Hippocampal formation (tissue), 2 donors: ENCODE measurements around the gene WDR47.
A peak's percentile ranks its signal among the peaks of the same experiment; 100 is the strongest.
"Not testable (repeated sequence)": the region's sequence is repeated elsewhere in the genome, so short reads cannot be mapped to it uniquely, and the experiment has no call there.

Experiments
- DNase-seq, 2 donors: peaks; one replicate each; lab custom pipeline; 2025; lab: John Stamatoyannopoulos, UW

WDR47 gene

DNA sequence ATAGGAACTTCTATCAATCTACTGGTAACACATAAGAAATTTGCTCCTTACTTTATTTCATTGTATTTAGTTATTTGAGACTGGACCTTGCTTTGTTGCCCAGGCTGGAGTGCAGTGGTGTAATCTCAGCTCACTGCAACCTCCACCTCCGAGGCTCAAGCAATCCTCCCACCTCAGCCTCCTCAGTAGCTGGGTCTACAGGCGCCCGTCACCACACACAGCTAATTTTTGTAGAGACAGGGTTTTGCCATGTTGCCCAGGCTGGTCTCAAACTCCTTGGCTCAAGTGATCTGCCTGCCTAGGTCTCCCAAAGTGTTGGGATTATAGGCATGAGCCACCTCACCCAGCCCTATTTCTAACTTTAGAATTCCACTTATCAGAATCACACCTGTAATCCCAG, 10.2 kb upstream of the WDR47 start:
- not testable (repeated sequence) for DNase-seq

DNA sequence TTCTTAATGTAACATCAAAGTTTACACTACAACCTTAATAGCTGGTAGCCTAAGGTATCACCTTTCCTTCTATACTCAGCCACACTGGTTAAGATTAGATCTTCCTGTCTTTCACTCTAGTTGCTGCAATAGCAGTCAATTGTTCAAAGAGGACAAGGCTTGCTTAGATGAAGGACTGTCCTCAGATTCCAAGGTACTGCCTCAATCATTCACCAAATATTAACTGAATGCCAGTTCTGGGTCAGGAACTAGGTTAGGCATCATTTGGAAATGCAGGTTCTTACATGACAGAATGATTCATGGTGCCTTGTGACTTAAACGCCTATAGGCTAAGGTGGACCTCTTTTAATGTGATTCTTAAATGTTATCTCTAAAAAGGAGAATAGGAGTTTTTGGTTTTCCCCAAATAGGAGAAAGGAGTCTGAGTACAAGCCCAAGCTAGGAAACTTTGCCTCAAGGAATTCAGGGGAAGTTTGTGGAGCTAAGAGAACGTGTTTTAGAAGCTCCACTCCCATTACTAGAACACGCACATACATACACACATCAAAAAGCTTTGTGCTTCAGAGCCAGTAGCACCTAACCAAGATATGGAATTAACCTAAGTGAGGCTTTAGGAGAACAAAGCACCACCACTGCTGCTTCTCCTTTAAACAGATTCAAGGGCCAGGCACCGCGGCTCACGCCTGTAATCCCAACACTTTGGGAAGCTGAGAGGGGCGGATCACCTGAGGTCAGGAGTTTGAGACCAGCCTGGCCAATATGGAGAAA, 8.5 kb upstream of the WDR47 start:
- DNase-seq, result no peak

DNA sequence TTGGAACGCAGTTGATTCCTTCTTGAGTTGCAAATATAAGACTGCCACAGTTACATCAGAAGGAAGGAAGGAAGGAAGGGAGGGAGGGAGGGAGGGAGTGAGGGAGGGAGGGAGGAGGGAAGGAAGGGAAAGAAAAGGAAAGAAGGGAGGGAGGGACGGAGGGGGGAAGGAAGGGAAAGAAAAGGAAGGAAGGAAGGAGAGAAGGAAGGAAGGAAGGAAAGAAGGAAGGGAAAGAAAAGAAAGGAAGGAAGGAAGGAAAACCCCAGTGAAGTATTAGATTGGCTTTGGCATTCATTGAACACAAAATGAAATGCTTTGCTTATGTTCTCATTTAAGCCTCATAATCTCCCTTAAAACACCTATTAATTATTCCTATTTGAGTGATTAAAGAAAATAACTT, 6.4 kb upstream of the WDR47 start:
- no peak for DNase-seq

DNA sequence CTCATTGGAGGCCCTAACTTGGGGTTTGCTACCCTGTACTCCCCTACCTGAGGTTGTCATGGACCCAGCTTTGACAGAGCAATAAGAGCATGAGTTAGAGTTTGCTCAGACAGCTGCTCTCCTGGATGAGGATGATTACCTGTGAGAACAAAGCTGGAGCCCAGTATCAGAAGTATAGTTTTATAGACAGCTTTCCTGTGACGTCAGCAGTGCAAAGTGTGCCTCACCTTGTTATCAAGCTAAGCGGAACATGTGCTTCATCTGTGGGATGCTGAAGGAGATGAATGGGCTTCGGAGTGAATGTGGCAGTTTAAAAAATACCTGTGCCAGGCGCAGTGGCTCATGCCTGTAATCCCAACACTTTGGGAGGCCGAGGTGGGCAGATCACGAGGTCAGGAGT, 5.4 kb upstream of the WDR47 start:
- no peak for DNase-seq

DNA sequence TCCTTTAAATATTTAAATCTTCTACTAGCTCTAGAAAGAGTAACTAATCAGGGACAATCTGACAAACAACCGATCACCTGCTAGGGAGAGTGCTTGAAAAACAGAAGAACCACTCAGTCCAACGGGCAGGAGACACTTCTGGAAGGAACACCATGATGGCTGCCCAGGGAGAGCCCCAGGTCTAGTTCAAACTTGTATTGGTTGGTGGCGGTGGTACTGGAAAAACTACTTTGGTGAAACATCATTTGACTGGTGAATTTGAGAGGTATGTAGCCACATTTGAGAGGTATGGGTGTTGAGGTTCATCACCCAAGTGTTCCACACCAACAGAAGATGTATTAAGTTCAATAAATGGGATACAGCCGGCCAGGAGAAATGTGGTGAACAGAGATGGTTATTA, 4.8 kb upstream of the WDR47 start:
- no peak for DNase-seq

DNA sequence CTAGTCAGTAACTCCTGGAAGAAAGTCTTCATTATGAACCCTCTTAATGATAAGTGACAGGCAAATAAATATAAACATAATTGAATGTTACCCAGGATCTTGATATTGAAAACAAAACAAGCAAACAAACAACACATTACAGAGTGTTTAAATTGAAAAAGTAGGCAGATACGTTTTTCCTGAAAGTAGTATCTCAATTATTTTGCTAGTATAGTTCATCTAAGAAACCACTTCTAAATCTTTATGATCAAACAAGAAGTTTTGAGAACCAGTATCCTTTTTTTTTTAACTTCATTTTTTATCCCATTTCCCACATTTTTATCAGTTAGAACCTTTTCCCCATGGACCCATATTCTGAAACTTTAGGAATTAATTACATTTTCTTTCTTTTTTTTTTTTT, 3.7 kb upstream of the WDR47 start:
- DNase-seq, result no peak

DNA sequence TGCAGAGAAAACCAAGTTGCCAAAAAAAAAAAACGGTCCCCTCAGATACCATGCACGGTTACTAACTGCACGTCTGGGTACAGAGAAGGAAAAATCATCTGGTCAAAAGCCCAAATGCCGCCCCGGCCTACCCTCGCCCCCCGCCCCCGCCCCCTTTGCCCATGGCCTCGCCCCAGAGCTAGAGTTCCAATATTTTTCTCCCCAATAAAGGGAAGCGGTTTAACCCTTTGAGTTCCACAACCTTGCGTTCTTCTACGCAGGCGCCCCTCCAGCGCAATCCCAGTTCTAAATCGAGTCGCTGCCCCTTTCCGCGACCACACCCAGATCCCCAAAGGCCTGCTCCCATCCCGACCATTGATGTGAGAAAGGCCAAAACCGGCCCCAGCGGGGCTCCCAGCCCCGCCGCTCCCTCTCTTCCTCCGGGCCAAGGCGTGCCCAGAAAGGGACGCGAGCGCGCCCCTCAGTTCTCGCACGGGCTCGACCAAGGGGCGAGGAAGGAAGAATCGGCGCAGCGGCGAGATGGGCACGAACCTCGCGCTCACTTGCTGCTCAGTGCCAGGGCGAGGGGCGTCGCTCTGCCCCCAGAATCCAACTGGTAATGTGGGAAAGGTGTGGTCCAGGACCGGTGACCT, 797 bp downstream of the WDR47 start:
- peak in 1 of 2 donors; percentile 37 for DNase-seq

DNA sequence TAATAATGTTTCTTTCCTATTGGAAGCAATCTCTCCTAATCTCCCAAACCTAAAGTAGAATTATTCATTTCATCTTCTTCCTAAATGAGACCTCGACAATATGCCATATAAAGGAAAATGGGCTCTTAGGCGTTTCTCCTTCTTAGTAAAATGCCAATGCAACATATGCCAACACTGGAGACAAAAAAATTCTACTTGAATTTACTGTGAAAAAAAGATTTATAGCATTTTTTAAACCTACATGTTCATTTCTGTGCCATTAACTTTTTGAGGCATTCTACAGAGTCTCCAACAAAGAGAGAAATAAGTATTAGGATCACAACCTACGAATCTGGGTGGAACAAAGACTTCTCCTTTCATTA, 1.3 kb downstream of the WDR47 start:
- peak in 1 of 2 donors; percentile 29 for DNase-seq

DNA sequence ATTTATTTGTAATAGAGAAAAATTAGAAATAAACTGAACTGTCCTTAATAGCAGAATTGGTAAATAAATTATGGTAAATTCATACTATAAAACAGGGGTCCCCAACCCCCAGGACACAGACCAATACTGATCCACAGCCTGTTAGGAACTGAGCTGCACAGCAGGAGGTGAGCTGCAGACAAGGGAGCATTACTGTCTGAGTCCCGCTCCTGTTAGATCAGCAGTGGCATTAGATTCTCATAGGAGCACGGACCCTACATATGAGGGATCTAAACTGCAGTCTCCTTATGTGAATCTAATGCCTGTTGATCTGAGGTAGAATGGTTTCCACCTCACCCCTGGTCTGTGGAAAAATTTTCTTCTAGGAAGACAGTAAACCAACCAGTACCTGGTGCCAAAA, 7.5 kb downstream of the WDR47 start:
- DNase-seq, result no peak

DNA sequence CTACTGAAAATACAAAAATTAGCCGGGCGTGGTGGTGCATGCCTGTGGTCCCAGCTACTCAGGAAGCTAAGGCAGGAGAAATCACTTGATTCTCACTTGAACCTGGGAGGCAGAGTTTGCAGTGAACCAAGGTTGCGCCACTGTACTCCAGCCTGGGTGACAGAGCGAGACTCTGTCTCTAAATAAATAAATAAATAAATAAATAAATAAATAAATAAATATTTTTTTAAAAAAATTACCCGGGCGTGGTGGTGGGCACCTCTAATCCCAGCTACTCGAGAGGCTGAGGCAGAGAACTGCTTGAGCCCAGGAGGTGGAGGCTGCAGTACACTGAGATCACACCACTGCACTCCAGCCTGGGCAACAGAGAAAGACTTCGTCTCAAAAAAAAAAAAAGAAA, 12.4 kb downstream of the WDR47 start:
- DNase-seq, result not testable (repeated sequence)

DNA sequence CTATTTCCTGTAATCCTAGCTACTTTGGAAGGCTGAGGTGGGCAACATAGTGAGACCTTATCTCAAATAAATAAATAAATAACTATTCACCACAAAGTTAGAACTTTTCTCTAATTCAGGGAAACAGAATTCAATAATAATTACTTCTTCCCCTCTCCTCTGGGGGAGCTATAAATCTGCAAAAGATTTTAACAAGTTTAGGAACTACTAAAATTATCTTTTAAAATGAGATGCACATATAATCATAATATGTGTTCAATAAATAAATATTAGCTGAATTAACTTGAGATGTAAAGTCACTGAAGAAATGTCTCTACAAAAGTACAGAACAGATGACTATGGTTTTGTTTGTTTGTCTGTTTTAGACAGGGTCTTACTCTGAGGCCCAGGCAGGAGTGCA, 14.1 kb downstream of the WDR47 start:
- no peak for DNase-seq

DNA sequence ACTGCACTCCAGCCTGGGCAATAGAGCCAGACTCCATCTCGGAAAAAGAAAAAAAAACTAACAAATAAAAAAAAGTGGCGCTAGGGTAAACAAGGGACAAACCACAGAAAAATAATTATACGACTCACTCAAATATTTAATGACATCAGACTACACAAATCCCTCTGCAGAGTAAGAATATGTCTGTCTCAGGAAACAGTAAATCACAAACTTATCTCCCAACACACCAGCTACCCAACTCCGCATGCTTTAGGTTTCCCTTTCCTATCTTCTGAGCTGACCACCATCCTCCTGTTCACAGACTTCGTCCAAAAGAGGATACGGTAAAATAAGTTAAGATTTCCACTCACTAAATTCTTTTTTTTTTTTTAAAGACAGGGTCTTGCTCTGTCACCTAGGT, 16.2 kb downstream of the WDR47 start:
- DNase-seq, result no peak

DNA sequence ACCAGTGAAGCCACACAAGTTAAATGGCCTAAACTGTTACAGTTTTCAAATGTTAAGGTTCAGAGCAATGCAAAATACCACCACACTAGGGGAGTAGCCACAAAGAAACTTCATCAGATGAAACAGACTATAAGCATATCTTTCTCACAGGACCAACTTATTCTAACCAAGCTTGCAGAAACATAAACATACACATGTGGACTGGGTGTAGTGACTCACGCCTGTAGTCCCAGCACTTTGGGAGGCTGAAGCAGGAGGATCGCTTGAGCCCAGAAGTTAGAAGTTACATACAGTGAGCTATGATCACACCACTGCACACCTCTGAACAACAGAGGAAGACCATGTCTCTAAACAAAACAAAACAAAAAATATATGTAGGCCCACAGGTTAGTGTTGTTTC, 17.3 kb downstream of the WDR47 start:
- no peak for DNase-seq

DNA sequence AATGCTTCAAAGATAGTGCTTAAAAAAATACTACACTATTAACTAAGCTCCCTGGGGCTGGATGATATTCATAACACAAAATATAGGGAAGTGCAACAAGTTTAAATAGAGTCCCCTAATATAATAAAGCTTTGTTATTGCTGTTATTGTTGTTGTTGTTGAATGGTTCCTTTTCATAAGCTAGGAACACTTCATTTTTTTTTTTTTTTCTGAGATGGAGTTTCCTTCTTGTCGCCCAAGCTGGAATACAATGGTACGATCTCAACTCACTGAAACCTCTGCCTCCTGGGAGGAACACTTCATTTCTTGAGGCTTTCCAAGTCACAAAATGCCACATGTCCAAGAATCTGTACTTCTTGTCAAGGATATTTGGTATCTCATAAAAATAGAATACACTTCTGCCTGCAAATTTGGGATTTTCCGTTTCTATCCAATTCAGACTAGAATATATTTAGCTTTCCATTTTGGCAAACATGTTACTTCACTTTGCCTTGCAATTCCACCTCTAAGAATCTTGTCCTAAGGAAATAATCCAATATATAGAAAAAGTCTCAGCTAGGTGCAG, 21.1 kb downstream of the WDR47 start:
- DNase-seq, result no peak

DNA sequence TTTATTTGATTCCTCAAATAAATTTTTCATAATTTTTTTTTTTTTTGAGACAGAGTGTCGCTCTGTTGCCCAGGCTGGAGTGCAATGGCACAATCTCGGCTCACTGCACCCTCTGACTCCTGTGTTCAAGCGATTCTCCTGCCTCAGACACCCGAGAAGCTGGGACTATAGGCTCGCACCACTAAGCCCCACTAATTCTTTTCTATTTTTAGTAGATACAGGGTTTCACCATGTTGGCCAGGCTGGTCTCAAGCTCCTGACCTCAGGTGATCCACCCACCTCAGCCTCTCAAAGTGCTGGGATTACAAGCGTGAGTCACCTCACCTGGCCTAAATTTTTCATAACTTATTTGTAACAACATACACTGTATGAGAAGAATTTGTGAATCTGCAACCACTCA, 24.2 kb downstream of the WDR47 start:
- not testable (repeated sequence) for DNase-seq

DNA sequence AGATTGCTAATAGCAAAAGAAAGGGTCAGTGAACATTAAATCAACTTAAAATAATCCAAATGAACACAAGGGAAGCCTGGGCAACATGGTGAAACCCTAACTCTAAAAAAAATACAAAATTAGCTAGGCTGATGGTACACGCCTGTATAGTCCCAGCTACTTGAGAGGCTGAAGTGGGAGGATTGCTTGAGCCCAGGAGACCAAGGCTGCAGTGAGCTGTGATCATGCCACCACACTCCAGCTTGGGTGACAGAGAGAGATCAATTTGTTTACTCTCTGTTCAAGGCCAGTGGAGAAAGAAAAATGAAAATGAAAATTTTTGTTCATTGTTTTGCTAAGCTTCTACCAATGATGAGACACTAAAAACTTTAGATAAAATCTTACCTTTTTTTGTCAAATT, 24.8 kb downstream of the WDR47 start:
- DNase-seq, result no peak

DNA sequence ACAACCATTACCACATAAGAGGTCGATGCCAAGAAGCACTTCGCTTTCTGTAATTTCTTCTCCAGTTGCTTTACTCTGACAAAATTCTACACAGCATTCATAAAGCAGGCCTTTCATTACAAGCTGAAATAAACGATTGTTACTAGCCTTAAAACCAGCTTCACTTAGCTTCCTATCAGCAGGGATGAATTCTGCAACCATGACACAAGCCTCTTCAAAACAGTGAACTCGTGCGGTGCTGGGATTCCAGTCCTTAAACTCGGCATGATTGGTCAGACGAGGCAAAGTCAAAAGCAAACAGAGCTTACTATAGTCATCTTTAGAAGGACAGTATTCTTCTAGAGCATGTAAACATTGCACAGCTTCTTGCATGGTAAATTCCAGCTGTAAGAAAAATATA, 30.6 kb downstream of the WDR47 start:
- no peak for DNase-seq

DNA sequence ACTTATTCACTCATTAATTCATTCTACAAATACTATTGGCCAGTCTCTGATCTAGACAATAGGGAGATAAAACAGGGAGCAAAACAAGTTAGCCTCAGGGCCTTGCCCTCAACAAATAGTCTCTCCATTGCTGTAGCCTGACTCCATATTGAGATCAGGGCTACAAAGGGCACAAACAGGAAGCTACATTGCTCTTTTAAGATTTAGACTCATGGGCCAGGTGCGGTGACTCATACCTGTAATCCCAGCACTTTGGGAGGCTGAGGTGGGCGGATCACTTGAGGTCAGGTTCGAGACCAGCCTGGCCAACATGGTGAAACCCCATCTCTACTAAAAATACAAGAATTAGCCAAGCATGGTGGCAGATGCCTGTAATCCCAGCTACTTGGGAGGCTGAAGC, 45.3 kb downstream of the WDR47 start:
- not testable (repeated sequence) for DNase-seq

DNA sequence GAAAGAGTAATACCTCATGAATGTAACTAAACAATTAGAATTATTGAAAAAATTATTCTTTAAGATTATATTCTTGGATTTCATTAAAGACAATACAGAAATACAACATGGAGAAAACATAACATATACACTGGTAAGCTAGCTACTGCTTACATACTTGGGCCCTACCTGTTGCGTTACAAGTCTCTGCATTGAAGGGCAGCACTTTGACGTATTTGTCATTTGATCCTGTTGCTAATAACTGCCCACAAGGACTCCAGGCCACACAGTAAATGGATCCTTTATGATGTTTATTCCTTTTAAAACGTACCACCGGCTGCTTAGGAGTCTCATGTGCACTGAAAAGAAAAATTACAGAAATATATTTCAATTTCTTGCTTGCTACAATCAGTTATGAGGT, 58.8 kb downstream of the WDR47 start:
- no peak for DNase-seq

DNA sequence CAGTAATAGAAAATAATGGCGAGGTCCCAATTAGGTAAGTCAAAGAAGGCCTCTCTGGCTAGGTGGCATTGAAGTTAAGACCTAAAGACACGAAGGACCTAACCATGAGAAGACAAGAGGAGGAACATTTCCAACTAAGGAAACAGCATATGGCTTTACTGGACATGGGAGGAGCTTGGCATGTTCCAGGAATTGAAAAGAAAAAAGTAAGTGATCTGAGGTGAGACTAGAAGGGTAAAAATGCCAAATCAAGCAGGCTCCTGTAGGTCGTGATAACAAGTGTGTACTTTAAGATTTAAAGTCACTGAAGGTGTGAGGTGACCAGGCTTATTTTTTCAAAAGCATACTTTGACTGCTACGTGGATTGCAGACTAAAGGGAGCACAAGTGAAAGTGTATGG, 65.2 kb downstream of the WDR47 start:
- DNase-seq, result no peak

DNA sequence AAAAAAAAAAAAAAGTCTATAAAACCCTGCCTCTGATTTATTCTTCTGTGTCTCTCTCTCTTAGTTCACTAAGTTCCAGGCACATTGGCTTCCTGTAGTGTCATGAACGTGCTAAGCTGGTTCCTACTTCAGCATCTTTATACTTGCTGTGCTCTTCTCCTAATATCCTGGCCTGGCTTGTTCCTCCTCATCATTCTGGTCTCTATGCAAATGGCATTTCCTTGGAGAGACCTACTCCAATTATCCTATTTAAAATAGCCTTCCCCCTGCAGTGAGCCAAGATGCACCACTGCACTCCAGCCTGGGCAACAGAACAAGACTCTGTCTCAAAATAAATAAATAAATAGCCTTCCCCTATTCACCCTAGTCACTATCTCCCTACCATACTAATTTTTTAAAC, 69.0 kb downstream of the WDR47 start:
- peak in 1 of 2 donors; percentile 77 for DNase-seq

DNA sequence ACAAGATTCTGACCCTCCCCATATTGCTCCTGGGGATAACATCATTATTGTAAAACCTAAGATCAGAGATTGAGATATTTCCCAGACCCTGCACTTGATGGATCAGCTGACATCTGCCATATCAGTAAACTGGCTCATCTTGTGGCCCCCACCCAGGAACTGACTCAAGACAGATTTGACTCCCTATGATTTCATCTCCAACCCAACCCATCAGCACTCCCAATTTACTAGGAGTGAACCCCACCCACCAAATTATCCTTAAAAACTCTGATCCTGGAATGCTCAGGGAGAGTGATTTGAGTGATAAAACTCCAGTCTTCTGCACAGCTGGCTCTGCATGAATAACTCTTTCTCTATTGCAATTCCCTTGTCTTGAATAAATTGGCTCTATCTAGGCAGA, 72.6 kb downstream of the WDR47 start:
- DNase-seq, result no peak

DNA sequence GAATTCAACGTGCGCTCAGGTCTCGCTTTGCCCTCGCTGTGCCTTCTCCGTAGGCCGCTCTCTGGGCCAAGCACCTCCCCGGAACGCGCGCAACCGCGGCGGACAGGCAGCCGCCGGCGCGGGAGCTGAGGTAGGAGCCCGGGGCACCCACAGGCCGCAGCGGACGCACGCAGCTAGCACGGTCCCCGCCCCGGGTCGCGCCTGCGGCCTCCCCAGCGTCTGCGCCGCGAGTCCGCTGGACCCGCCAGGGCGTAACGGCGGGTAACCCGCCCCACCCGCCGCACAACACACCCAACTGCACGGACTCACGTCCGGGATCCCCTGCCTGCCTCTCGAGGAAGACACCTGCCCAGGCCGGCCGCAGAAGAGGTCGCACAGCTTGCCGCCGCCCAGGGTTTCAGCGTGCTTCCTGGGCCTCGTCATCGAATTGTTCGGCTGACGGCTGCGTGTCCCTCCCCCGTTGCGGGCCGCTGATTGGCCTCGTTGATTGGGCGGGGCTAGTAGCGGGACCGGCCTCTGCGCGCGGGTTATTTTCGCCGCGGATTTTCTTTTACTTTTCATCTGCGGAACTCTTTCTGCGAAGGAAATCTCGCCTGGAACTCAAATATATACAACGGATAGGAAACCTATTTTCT, 78.7 kb downstream of the WDR47 start, which contains the start of gene CLCC1:
CLCC1 (minus strand) TSS at position 433 of the 635 bp plus-strand sequence. CDS start 13,047 bp downstream, outside the sequence.
- DNase-seq, result peak; percentile 86 to 90
